IPS DF 4.7 (cell line): ENCODE measurements around the gene SLC25A29.
"Not testable (repeated sequence)": the region's sequence is repeated elsewhere in the genome, so short reads cannot be mapped to it uniquely, and the experiment has no call there.

Experiments
- DNase-seq: peaks from one replicate; pipeline ENCODE4 v3.0.0-alpha.2; 2013; ENCODE audit warnings: low spot score; ENCODE audit errors: extremely low read depth

The SLC25A29 gene

GRCh38 chr14:100306101-100306997 is at the start of gene SLC25A29:
Gene SLC25A29 (minus strand): TSS chr14:100306444. CDS start chr14:100306232, 212 bp downstream.
- no peak for DNase-seq

DNA sequence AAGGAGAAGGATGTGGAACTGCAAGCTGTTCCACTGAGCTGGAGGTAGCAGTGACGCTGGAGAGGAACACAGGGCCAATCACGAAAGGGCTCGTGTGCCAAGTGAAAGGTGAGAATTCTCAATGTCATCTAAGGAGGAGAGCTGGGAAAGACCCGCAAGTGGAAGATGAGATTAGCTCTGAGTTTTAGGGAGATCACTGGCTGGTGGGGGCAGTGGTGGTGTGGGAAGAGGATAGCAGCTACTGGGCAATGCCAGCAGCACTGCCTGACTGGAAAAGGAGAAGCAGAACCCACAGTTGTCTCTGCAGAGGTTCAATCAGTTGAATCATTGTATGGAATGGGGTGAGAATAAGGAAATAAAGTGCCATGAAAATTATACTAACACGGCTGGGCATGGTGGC is 44.7 kb upstream of the SLC25A29 start:
- no peak for DNase-seq

DNA sequence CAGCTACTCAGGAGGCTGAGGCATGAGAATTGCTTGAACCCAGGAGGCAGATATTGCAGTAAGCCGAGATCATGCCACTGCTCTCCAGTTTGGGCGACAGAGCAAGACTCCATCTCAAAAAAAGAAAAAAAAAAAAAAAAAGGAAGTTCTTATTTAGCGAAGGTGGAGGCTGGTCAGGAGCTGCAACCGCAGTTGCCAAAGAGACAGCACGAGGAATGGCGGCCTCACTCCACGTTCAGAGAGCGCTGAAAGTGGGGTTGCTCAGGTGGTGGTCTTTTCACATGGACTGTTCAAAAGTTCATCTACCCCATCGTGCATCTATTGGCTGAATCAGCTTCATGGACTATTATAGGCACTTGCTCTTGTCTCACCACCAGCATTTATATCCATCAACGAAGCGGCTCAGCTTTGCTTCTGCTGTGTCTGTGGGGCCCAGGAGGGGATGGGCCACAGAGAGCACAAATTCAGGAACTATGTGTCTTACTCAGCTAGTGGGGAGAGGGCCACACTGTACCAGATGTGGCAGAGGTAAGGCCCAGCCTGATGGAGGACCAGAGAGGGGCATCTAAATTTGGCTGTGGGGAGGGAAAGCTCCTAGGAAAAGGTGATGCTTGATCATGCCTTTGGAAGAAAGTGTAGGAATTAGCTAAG is 44.2 kb upstream of the SLC25A29 start:
- no peak for DNase-seq

- DNase-seq = no peak
Observed at GRCh38 chr14:100348784-100349685, 42.8 kb upstream of the SLC25A29 start.

DNA sequence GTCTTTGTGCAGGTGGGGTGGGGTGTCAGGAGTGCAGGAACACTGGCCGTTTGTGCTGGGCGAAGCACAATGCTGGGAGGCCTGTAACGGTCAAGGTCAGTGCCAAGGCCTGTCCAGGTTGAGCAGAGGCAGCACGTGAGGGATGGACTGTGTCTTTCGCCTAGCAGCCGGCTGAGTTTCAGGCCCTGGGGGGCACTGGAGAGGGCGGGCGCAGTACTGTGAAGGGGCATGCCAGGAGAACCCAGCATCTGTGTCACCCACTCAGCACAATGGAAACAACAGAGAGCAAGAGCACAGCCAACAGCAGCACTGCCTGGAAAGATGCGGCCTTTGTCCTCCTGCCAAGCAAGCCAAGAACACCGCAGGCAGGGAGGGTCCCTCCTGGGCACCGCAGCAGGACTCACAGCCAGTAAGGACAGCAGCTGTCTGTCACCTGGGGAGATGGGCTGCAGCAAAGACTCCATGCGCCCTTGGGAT is 42.0 kb upstream of the SLC25A29 start:
- DNase-seq = no peak

DNA sequence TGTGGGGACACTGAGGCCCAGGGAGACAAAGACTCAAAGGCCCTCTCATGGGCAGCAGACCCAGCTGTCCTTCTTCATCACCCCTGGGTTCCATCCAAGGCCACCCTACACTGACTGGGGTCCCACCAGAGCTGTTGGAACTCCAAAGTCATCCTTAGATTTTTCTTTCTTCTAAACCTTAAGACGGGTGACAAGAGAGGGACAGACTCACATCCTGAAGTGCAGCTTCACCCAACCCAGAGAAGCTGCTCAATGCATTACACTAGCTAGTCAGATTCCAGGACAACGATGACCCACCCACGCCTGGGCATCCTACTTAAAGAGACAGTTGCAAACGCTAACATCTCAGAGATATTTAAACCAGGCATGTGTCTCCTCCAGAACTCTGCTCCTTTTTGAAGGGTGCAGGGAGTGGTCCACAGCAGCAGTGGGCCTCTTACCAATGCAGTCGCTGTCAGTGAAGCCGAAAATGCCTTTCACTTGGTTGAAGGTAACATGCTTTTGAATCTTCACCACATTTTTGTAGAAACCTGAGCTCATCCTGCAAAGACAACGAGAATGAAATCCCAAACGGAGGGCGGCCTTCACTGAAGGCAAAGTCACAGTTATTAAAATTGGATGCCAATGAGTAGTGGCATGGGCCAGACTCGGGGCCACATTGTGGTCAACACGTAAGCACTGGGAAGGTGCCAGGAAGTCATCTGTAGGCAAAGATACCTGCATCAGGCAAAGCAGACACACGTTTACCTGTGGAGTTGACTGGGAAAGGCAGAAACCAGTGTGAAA is 40.3 kb upstream of the SLC25A29 start:
- DNase-seq = no peak

- DNase-seq = no peak
Observed at GRCh38 chr14:100345711-100346110, 39.5 kb upstream of the SLC25A29 start.

GRCh38 chr14:100344657-100345056 is 38.4 kb upstream of the SLC25A29 start:
- DNase-seq = not testable (repeated sequence)

GRCh38 chr14:100342826-100343225 is 36.6 kb upstream of the SLC25A29 start:
- not testable (repeated sequence) for DNase-seq

DNA sequence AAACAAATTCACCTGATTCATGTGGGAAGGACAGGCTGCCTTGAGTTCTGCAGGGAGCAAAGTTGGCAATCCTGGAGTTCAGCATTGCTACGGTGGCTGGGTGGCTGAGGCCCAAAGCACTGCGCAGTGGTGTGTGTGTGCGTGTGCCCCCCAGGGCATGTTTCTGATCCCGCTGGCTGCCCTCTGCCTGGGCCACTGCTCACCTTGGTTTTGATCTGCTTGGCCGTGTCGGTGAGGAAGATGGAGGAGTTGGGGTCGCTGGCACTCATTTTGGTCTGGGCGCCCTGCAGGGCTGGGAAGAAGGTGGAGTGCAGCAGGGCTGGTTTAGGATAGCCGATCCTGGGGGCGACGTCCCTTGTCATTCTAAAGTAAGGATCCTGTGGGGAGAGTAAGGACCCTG is 36.0 kb upstream of the SLC25A29 start:
- no peak for DNase-seq

- DNase-seq = no peak
Observed at GRCh38 chr14:100341301-100342031, 35.2 kb upstream of the SLC25A29 start.

- no peak for DNase-seq
Observed at GRCh38 chr14:100340423-100340813, 34.2 kb upstream of the SLC25A29 start.

GRCh38 chr14:100339766-100340422 is 33.6 kb upstream of the SLC25A29 start:
- no peak for DNase-seq

- DNase-seq = no peak
Observed at GRCh38 chr14:100336618-100337530, 30.6 kb upstream of the SLC25A29 start.

GRCh38 chr14:100334904-100335303 is 28.7 kb upstream of the SLC25A29 start:
- DNase-seq = no peak

DNA sequence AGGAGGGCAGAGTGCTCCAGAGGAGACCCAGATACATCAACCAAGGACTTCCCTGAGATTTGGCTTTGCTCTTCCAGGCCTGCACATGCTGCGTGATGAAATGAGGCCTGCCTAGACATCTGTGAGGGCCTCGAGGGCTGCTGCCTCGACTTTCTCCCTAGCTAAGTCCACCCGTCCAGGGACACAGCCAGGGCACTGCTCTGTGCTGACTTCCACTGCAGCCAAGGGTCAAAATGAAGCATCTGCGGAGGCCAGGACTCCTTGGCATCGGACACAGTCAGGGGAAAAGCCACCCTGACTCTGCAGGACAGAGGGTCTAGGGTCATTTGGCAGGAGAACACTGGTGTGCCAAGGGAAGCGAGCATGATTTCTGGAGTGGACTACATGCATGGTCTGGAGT is 27.6 kb upstream of the SLC25A29 start:
- no peak for DNase-seq

DNA sequence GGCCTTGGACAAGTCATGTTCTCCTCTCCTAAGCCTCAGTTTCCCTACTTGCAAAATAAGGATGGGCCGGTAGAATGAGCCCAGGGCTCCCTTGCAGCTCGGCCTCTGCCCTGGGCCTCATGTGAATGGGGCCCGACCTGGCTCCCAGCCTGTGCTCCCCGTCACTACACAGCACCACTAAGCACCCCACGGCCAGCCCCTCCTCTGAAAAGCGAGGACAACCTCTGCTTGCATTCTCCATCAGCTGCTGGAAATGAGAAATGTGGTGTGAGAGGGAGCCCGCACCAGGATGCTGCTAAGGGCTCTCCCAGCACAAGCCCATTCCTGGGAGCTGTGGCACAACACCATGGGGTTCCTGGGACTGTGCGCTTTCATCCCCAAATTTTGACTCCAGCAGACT is 27.1 kb upstream of the SLC25A29 start:
- DNase-seq = no peak

DNA sequence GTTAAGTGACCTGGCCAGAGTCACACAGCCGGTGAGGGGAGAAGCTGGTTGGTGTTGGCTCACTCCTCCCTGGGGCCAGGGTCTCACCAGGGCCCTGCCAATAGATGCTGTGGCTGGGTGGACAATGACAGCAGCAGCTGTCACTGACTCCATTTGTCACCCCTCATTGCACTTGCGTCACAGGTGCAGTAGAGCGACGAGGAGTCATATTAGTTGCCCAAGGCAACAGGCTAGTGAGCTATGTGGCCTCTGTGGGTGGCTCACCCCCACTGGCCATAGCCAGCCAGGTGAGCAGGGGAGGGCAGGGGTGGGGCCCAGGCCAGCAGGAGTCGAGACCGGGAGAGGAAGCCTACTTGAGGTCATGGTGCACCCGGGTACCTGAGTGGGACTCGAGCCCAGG is 26.6 kb upstream of the SLC25A29 start:
- DNase-seq = no peak
